Renal pelvis (tissue), 4 donors: ENCODE results near the gene BORCS8. TPM values are rescaled to one million over a fixed set of nuclear protein-coding genes. Genes with fewer than 3 reads are reported as not detected.
"Not testable (repeated sequence)": the region's sequence is repeated elsewhere in the genome, so short reads cannot be mapped to it uniquely, and the experiment has no call there.

Experiments used
- DNase-seq: peaks from one replicate; pipeline ENCODE4 v3.0.0-alpha.2; 2013
- polyA plus RNA-seq, 3 donors: library from polyadenylated mRNA; unstranded; fragments of 120-200 nt; gene quantifications; one replicate each; pipeline ENCODE4 v1.2.1, GENCODE V29; 2013; ENCODE audit not compliant: insufficient read length in 3 of 3

Gene BORCS8
- polyA plus RNA-seq, 3 donors = 19.5 to 22.7 (median 20.7) TPM

GRCh38 chr19:19223060-19223459, 31.1 kb upstream of the BORCS8 start:
- no peak for DNase-seq

- not testable (repeated sequence) for DNase-seq
Measured at GRCh38 chr19:19221000-19221399, 29.0 kb upstream of the BORCS8 start.

GRCh38 chr19:19218911-19219310, 27.0 kb upstream of the BORCS8 start:
- DNase-seq = no peak

- DNase-seq = no peak
Measured at GRCh38 chr19:19217099-19217498, 25.1 kb upstream of the BORCS8 start.

GRCh38 chr19:19215792-19216191, 23.8 kb upstream of the BORCS8 start:
- DNase-seq = no peak

- peak; percentile 63 for DNase-seq
Measured at GRCh38 chr19:19214892-19215291, 22.9 kb upstream of the BORCS8 start.

- no peak for DNase-seq
Measured at GRCh38 chr19:19214159-19214490, 22.2 kb upstream of the BORCS8 start.

- DNase-seq = no peak
Measured at GRCh38 chr19:19213426-19214158, 21.6 kb upstream of the BORCS8 start.

- DNase-seq = no peak
Measured at GRCh38 chr19:19212916-19213315, 21.0 kb upstream of the BORCS8 start.

GRCh38 chr19:19211499-19212420, 19.8 kb upstream of the BORCS8 start, which contains the start of gene NCAN:
Gene NCAN, plus strand, starts transcription at chr19:19211958. Its CDS starts 4,996 bp downstream, at chr19:19216954.
- no peak for DNase-seq

GRCh38 chr19:19209372-19209771, 17.4 kb upstream of the BORCS8 start:
- DNase-seq = no peak

GRCh38 chr19:19207637-19208572, 16.0 kb upstream of the BORCS8 start:
- DNase-seq = no peak

GRCh38 chr19:19206938-19207337, 15.0 kb upstream of the BORCS8 start:
- DNase-seq = no peak

- no peak for DNase-seq
Measured at GRCh38 chr19:19205416-19206410, 13.8 kb upstream of the BORCS8 start.

- no peak for DNase-seq
Measured at GRCh38 chr19:19204181-19204580, 12.2 kb upstream of the BORCS8 start.

GRCh38 chr19:19203012-19203856, 11.3 kb upstream of the BORCS8 start, which contains the start of gene NR2C2AP:
Gene NR2C2AP, minus strand, starts transcription at chr19:19203414. Its CDS starts 354 bp downstream, at chr19:19203060.
- DNase-seq = peak; percentile 88

GRCh38 chr19:19202707-19203011, 10.7 kb upstream of the BORCS8 start:
- no peak for DNase-seq

- no peak for DNase-seq
Measured at GRCh38 chr19:19201697-19202630, 10.0 kb upstream of the BORCS8 start.
